ELR (cell line): Measurements from ENCODE around the gene PLAC8.
"Not testable (repeated sequence)": the region's sequence is repeated elsewhere in the genome, so short reads cannot be mapped to it uniquely, and the experiment has no call there.

Experiments used
- DNase-seq: peaks from one replicate; pipeline ENCODE4 v3.0.0-alpha.2; 2015; ENCODE audit warnings: low read depth

Gene PLAC8

DNA sequence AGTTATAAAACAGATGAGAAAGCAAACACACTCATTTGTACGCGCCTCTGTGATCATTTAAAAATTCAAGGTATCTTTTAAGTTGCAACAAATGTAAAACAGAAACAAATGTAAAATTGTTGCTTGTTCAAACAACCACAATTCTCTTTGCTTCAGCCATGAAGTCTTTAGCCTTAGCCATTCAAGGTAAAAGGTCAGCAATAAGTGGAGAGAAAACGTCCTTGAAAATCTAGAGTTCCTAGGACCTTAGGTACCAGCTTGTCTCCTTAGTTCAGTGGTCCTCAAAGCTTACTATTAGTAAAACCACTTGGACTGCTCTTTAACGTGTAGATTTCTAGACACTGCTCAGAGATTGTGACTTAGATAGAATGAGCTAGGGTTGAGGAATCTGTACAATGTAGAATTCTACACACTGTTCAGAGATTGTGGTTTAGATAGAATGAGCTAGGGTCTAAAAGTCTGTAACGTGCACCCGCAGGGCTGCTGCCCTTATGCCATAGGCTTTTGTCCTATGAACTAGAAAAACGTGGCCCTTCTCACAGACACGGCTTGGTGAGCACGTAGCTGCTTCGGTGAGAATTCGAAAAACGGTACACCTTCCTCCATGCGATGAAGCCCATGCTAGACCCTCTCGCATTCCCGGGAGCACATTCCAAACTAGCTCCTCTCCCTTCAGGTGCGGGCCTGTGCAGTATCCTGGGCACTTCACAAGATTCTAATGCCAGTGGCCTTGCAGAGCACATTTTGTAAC lies 1.7 kb downstream of the PLAC8 start:
- peak; percentile 95 for DNase-seq

DNA sequence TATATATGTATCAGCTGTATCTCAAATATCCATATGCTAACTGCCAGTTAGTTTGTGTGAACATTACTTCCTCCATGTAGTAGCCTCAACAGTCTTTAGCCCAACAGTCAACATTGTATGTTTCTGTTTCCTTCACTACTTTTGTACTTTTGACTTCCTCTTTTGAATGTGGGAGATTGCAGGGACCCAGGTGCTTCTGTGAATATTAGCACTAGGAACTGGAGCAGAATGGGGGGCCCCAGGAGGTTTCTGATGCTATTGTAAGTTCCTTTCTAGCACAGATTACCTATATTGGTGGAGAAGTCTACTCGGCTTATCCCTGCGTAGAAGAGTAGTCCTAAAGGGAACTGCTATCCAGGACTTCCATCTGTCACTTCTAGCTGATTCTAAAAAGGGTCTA lies 2.3 kb downstream of the PLAC8 start:
- no peak for DNase-seq

DNA sequence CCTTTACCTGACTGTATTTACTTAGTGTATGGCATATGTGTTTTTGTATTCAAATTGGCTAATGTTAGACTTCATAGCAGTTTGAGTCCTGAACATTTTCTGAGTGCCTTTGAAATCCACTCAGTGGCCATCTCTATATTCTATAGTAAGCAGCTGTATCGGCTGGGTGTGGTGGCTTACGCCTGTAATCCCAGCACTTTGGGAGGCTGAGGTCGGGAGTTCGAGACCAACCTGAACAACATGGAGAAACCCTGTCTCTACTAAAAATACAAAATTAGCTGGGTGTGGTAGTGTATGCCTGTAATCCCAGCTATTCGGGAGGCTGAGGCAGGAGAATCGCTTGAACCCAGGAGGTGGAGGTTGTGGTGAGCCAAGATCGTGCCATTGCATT lies 2.8 kb downstream of the PLAC8 start:
- not testable (repeated sequence) for DNase-seq

DNA sequence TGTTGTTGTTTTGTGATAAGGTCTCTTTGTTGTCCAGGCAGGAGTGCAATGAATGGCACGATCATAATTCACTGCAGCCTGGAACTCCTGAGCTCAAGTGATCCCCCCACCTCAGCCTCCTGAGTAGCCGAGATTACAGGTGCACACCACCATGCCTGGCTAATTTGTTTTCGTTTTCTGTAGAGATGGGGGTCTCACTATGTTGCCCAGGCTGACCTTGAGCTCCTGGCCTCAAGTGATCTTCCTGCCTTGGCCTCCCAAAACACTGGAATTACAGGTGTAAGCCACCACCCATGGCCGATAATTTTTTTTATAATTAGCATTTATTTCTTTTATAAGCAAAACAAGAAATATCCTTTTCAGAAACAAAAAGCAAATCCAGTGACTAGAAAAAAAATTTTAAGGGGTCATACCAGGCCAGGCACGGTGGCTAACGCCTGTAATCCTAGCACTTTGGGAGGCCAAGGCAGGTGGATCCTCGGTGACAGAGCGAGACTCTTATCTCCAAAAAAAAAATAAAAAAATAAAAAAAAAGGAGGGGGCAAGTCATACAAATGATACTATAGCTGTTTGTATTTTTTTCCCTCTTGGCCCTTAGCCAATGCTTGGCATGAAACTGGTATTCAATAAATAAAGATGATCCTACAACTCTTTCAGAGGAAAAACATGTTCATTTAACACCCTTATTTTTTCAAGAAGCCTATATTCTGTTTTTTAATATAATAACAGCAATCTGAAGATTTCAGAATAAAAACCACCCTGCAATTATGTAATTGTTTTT lies 3.4 kb downstream of the PLAC8 start:
- no peak for DNase-seq

DNA sequence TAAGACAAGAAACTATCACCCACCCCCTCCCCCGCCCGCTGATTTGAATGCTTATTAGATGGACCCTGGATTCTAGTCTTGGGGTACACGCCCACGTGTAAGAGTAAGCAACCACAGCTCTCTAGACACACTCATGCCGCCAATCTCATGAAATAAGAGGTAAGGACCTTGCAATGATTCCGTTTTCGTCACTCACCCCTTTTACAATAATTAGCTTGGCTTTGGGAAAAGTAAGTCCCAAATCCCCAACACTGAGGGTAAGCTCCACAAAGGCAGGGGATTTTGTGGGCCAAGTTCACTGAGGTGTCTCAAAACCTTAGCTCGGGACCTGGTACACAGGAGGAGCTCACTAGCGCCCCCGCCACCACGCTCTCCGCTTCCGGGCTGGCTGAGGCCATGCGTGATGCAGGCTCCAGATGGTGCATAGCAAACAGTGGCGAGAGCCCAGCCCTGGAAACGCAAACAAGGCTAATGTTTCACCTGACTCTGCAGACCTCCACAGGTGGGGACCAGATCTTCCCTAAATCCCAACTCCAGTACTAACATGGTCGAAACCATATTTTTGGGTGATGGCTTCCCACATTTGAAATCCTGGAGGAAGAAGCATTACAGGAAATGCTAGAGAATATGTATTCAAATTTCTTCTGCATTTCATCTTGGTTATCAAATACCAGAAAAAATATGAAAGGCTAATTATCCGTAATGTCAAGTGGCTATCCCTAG lies 4.1 kb downstream of the PLAC8 start:
- DNase-seq: peak; percentile 89

DNA sequence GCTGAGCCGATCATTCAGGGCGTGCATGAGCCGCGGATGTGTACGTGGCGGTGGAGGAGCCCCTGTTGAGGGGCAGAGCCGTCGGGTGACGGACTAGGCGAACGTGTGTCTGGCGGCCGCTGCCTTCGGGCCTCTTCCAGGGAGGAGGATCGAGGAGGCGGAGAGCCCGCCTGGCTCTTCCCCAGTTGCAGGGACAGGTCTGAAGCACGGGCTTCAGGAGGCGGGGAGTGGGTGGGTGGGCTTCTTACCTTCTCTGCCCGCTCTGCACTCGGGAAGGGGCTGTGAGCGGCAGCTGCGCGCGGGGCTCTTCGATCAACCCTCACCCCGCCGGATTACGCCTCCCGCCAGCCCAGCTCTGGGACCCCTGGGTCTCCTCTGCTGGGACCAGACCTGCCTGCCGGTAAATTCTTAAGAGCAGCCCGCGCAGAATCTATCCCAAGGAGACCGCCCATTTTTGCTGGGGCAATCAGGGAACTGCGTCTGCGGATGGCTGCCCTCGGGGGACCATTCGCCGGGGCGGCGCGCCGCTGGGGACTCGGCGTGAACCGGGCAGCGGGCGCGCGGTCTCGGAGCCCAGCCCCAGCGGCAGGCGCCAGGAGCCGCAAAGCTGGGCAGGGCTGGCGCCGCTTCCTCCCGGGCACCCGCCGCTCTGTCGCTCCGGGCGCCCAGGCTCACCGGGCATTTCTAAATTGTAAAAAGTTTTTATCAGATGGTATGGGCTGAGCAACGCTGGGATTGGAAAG lies 4.9 kb downstream of the PLAC8 start:
- DNase-seq: peak; percentile 58

DNA sequence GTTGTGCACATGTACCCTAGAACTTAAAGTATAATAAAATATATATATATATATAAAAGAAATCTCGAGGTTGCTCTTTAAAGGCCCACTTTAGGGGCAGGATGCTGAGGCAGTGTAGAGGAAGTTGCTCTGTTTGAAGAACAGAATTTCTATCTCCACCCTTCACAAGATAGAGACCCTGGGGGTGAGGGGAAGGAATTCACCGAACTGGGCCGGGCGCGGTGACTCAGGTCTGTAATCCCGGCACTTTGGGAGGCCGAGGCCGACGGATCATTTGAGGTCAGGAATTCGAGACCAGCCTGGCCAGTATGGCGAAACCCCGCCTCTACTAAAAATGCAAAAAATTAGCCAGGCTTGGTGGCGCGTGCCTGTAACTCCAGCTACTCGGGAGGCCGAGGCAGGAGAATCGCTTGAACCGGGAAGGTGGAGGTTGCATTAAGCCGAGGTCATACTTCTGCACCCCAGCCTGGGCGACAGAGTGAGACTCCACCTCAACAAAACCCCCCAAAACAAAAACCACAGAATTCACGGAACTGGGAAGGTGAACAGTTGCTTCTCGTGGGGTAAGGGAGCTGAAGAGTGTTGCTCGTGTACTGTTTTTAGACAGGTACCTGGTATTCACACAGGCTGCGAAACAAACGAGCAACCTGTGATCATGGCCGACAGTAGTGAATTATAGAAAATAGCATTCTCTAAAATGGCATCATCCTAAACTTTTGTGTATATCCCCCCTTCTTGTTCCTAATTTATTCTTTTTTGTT lies 6.2 kb downstream of the PLAC8 start:
- no peak for DNase-seq

DNA sequence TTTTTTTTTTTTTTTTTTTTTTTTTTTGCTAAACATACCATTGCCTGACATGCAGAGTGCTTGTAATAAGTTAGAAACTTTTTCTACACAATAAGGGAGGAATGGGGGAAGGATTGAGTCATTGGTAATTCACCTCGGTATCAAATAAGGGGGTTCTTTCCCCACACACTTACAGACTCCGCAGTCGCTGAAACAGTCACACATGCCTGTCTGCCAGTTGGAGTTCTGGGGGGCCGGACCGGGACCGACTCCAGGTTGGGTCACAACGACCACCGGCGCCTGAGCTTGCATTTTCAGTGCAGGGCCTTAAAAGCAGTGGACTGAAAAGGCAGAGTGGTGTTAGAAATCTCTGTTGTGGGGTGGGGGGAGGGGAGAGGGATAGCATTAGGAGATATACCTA lies 6.9 kb downstream of the PLAC8 start:
- DNase-seq: no peak

DNA sequence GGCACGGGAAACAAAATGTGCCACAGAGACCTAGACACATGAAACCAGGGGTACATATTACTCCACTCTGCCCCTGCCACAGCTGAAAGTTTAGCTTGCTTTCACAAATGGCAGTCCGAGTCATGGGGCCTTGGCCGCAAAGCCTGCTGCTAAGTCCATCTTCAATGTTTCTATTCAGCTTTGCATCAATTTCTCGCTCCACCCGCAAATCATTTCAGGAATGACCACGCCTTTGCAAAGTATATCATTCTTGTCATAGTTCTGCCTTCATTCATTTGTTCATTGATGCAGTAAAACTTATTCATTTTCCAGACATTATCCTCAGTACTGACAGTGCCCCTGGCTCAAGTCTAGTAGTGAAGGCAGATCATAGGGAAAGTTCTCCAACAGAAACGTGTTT lies 9.5 kb downstream of the PLAC8 start:
- DNase-seq: no peak

DNA sequence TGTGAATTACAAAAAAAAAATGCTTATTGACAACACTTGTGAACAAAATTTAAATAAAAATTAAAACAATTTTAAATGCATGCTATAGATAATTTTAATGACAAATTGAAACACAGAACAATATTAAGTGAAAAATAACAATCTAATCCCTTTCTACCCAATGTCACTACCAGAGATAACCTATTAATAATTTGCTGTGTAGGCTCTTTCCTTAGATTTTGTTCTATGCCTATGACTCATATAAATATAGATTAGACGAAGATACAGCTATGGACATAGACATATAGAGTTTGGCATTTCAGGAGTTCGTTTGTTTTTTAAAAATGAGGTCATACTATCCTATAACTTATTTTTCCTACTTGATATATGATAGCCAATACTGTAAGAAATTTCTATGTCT lies 18.1 kb downstream of the PLAC8 start:
- DNase-seq: no peak

DNA sequence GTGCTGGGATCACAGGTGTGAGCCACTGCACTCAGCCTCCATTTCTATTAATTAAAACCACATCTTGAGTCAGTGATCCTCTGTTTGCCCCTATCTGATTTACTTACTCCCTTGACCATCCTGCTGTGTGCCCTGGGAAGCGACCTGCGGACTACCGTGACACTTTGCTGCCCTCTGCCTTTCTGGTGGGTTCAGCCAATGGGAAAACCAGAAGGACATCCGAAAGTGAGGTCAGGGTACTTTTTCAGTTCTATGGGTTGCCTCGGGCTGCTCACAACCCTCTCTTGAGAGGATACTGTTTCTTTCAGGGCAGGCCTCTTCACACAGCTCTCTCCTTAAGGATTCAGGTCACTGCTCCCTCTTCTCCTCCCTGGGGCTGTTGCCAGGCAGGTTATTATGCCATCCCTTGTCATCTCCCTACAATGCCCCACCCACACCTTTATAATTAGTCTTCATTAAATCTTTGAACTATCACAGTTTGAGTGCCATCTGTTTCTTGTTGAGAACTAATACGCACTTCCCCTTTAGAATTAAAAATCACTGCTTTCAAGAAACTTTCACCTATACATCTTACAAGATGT lies 21.4 kb downstream of the PLAC8 start:
- no peak for DNase-seq

DNA sequence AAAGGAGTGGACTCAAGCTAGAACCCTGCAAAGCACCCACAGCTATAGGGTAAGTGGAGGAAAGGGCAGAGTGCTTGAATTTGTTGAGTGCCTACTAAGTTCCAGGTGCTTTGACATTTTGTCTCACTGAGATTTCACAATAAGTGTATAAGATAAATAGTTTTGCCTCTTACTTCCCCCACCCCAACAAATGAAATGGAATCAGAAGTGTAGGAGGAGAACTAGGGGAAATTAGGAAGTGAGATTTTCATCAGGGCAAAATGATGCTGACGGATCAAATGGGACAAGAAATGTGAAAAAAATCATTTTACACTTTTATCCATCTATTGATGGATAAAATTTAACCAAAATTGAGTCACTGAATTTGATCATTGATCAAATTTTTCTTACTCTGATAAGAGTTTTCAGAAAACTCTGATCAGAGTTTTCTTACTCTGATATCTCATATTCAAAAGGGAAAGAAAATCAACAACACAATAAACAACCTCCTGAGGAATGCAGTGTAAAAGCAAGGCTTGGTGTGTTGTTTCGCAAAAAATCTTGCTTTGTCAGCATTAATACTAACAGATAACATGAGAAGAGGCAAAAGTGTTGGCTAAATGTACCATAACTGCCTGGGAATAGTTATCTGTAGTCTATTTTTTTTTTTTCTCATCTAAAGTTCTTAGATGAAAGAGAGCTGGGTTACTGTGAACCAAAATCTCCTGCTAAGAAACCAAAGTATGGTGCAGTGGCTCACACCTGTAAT lies 24.9 kb downstream of the PLAC8 start:
- no peak for DNase-seq

DNA sequence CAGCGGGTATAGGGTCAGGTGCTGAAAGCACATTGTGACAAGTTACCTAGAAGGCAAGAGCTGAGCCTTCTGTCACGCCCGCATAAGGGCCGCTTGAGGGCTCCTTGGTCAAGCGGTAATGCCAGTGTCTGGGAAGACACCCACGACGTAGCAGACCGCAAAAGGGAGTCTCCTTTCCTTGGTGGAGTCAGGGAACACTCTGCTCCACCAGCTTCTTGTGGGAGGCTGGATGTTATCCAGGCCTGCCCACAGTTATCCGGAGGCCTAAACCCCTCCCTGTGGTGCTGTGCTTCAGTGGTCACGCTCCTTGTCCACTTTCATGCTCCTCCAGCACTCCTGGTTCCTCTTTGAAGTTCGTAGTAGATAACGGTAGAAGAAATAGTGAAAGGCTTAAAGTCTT lies 29.6 kb downstream of the PLAC8 start:
- not testable (repeated sequence) for DNase-seq

DNA sequence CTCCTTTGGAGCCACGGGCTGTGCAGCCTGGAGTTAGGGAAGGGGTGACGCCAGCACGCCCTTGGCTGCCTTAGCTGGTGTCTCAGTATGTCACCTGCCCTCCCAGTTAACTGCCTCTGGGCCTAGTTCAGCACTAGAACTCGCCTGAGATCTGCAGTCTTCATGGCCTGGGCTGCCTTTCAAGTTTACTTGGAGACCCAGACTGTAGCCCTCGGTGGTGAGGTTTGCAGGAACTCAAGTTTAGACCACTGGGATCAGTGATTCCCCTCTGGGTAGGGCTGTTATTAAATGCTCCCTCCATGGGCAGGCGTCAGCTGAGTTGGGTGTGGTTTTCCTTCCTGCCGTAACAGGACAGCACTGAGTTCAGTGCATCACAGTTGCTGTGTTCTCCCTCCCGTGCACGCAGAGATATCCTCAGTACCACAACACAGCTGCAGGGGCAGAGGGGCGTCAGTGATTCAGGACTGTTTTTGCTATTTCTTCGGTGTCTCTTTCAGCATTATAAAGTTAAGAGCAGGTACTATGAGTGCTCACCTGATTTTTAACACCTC lies 30.5 kb downstream of the PLAC8 start:
- DNase-seq: no peak

DNA sequence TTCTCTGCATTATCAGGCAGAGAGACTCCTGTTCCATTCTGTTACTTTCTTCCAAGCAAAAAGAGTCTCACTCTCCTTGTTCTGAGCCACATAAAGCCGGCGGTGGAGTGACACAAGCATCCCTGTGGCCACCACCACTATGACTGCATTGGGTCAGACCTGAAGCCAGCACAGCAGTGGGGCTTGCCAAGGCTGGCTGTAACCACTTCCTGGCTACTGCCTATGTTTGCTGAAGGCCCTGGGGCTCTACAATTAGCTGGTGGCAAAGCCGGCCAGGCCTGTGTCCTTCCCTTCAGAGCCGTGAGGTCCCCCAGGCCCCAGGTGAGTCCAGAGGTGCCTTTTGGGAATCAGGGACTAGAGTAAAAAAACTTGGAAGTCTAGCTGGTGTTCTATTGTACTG lies 31.8 kb downstream of the PLAC8 start:
- DNase-seq: peak; percentile 51

DNA sequence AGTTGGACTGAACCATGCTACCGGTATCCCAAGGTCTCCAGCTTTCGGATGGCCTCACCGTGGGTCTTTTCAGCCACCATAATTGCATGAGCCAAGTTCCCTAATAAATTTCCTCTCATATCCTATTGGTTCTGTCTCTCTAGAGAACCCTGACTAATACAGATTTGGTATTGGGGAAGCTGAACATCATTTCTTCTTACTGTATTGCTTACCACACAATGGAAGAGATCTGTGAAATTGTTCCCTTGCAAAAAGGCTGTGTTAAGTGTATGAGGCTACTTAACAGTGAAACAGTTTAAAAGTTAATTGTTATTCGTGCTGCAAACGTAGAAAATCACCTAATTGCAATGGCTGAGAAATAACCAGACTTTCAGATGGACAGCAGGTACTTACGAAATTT lies 34.0 kb downstream of the PLAC8 start:
- DNase-seq: no peak

DNA sequence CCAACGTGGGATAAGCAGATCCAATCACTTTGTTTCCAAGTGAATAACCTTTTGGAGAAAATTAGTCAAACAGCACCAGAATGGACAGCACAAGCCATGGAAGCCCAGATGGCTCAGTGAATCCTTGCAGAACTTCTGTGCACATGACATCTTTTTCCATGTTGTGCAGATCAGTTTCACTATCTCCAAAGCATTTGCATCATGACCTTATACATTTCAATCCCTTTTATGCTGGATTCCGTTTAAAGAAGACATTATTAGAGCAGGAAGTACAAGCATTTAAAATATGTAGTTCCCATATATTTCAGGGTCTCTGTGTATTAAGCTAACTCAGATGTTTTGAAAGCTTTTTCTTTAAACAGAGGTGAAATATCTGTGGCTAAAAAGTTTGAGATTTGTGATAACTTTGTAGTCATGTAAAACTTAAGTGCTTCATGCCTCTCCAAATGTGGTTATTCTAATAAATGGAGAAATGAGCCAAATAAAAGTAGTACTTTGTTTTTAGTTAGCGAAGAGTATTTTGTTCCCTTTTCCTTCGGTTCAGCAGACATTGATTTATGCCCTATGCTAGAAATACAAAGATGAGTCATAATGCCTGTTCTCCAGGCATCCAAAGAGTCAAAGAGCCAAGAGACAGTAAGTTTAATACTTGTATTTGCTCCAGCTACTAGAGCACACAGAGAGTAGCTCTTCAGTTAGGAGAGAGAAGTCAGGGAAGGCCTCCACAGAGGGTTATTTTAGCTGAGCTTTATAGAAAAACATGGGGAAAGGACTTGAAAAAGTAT lies 39.0 kb downstream of the PLAC8 start:
- peak; percentile 61 for DNase-seq

DNA sequence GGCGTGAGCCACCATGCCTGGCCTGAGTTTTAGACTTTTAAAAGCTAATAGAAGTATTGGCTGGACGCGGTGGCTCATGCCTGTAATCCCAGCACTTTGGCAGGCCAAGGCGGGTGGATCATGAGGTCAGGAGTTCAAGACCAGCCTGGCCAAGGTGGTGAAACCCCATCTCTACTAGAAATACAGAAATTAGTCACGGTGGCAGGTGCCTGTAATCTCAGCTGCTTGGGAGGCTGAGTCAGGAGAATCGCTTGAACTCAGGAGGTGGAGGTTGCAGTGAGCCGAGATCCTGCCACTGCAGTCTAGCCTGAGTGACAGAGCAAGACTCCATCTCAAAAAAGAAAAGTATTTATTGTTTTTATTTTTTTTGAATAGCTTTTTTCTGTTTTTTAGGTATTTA lies 39.7 kb downstream of the PLAC8 start:
- not testable (repeated sequence) for DNase-seq

DNA sequence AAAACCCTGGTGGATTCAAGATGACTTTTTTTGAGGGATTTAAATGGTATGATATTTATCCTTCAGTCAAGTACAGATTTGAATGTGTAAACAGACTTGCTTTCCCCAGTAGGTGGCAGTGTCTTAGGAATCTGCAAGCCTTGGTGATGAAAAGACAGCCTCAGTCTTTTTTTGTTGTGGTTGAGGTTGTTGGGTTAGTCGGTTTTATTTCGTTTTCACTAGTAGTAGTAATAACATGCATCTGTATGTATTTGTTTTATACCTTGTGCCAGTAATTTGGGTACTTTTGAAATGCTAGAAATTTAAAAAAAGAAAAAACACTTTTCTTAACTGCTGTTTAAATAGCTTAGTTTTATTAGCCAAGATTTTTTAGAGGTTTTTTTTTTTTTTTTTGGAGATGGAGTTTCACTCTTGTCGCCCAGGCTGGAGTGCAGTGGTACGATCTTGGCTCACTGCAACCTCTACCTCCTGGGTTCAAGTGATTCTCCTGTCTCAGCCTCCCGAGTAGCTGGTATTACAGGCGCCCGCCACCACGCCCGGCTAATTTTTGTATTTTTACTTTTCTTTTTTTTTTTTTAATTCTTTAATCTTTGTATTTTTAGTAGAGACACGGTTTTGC lies 40.3 kb downstream of the PLAC8 start:
- peak; percentile 81 for DNase-seq
